HFFc6 (cell line): ENCODE results near the gene MIA2. TPM values are rescaled to one million over a fixed set of nuclear protein-coding genes. Genes with fewer than 3 reads are reported as not detected.
A peak's percentile ranks its signal among the peaks of the same experiment; 100 is the strongest.
"Not testable (repeated sequence)": the region's sequence is repeated elsewhere in the genome, so short reads cannot be mapped to it uniquely, and the experiment has no call there.

Experiments
- DNase-seq: peaks from one replicate; pipeline ENCODE4 v3.0.0-alpha.2; 2018
- H3K27ac Mint-ChIP-seq: 2 replicates; pipeline ENCODE4 v1.8.0; 2020; ENCODE audit warnings: mild to moderate bottlenecking, mixed read lengths
- H3K27me3 Mint-ChIP-seq: 2 replicates; pipeline ENCODE4 v1.8.0; 2021; ENCODE audit warnings: mild to moderate bottlenecking, moderate library complexity, mixed read lengths; ENCODE audit not compliant: insufficient read depth
- H3K36me3 Mint-ChIP-seq: 2 replicates; pipeline ENCODE4 v1.8.0; 2021; ENCODE audit warnings: low read depth, mixed read lengths
- H3K4me1 Mint-ChIP-seq: 2 replicates; pipeline ENCODE4 v1.8.0; 2020; ENCODE audit warnings: low read depth, mixed read lengths
- H3K4me3 Mint-ChIP-seq: 2 replicates; pipeline ENCODE4 v1.8.0; 2020; ENCODE audit warnings: mild to moderate bottlenecking, moderate library complexity, mixed read lengths
- H3K9me3 Mint-ChIP-seq: 2 replicates; pipeline ENCODE4 v1.8.0; 2020; ENCODE audit warnings: mild to moderate bottlenecking, mixed read lengths
- total RNA-seq, 6 experiments: library from RNA; stranded (reverse); fragmentation: NEBNext Ultra II Directional; extraction: Animal tissue kit (Norgen Biotek cat#: 25700); gene quantifications; 2 replicates in 1 of 6; 3 replicates in 5 of 6; pipeline ENCODE4 v1.2.3, GENCODE V29; 2021
- TF ChIP-seq, protein P1 (sequence below): fragments of 200-600 bp; sonication (generic); IDR thresholded peaks from 2 replicates; pipeline ENCODE4 v1.5.0; 2021; ENCODE audit warnings: antibody characterized with exemption, mild to moderate bottlenecking

Gene MIA2
- total RNA-seq, 6 experiments from 2014 or later = 11.5 to 16.3 (median 13.0) TPM

DNA sequence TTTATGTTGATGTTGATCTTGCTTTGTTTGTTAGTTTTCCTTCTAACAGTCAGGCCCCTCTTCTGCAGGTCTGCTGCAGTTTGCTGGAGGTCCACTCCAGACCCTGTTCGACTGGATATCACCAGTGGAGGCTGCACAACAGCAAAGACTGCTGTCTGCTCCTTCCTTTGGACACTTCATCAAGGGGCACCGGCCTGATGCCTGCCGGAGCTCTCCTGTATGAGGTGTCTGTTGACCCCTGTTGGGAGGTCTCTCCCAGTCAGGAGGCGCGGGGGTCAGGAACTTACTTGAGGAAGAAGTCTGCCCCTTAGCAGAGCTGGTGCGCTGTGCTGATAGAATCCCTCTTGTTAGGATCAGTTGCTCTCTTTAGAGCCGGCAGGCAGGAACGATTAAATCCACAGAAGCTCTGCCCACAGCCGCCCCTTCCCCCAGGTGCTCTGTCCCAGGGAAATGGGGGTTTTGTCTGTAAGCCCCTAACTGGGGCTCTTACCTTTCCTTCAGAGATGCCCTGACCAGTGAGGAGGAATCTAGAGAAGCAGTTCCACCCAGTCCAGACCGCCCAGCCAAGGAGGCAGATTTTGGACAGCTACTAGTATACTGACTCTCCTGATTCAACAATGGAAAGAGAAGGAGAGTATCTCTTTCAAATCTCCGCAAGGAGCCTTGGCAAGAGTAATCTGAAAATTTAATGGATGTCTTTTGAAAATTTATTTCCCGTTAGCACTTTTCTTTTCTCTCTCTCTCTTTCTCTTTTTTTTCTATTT is 25.2 kb downstream of the MIA2 start:
- Mint-ChIP-seq H3K36me3 (peaks cover 6% of the 10 kb centered on the region), H3K4me3 (no peak overlapping the region), H3K9me3 (peaks cover 17% of the 10 kb centered on the region), H3K27ac (no peak overlapping the region), H3K27me3 (peaks cover 3% of the 10 kb centered on the region), H3K4me1 (no peaks in the 10 kb centered on the region)
- TF ChIP-seq, protein P1, sequence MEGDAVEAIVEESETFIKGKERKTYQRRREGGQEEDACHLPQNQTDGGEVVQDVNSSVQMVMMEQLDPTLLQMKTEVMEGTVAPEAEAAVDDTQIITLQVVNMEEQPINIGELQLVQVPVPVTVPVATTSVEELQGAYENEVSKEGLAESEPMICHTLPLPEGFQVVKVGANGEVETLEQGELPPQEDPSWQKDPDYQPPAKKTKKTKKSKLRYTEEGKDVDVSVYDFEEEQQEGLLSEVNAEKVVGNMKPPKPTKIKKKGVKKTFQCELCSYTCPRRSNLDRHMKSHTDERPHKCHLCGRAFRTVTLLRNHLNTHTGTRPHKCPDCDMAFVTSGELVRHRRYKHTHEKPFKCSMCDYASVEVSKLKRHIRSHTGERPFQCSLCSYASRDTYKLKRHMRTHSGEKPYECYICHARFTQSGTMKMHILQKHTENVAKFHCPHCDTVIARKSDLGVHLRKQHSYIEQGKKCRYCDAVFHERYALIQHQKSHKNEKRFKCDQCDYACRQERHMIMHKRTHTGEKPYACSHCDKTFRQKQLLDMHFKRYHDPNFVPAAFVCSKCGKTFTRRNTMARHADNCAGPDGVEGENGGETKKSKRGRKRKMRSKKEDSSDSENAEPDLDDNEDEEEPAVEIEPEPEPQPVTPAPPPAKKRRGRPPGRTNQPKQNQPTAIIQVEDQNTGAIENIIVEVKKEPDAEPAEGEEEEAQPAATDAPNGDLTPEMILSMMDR = no peak
- no peak for DNase-seq

DNA sequence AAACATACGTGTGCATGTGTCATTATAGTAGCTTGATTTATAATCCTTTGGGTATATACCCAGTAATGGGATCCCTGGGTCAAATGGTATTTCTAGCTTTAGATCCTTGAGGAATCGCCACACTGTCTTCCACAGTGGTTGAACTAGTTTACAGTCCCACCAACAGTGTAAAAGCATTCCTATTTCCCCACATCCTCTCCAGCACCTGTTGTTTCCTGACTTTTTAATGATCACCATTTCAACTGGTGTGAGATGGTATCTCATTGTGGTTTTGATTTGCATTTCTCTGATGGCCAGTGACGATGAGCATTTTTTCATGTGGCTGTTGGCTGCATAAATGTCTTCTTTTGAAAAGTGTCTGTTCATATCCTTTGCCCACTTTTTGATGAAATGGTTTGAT is 26.4 kb downstream of the MIA2 start:
- H3K36me3 Mint-ChIP-seq, H3K4me1 Mint-ChIP-seq, H3K4me3 Mint-ChIP-seq, H3K27ac Mint-ChIP-seq, DNase-seq, H3K27me3 Mint-ChIP-seq: not testable (repeated sequence)
- H3K9me3 Mint-ChIP-seq = peaks cover 17% of the 10 kb centered on the region

DNA sequence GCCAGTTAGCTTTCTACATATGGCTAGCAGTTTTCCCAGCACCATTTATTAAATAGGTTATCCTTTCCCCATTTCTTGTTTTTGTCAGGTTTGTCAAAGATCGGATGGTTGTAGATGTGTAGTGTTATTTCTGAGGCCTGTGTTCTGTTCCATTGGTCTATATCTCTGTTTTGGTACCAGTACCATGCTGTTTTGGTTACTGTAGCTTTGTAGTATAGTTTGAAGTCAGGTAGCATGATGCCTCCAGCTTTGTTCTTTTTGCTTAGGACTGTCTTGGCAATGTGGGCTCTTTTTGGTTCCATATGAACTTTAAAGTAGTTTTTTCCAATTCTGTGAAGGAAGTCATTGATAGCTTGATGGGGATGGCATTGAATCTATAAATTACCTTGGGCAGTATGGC is 28.5 kb downstream of the MIA2 start:
- H3K4me3 Mint-ChIP-seq, H3K27me3 Mint-ChIP-seq, DNase-seq, H3K36me3 Mint-ChIP-seq, H3K27ac Mint-ChIP-seq: not testable (repeated sequence)
- Mint-ChIP-seq H3K9me3 (peaks cover 17% of the 10 kb centered on the region), H3K4me1 (peaks cover 16% of the 10 kb centered on the region)

DNA sequence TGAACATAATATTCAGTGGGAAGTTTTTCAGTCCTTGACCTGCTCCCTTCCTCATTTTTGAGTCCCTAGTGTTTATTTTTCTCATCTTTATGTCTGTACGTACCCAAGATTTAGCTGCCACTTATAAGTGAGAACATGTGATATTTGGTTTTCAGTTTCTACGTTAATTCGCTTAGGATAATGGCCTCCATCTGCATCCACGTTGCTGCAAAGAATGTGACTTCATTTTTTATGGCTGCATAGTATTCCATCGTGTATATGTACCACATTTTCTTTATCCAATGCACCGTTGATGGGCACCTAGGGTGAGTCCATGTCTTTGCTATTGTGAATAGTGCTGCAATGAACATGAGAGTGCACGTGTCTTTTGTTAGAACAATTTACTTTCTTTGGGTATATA is 30.3 kb downstream of the MIA2 start:
- H3K36me3 Mint-ChIP-seq = peaks cover 6% of the 10 kb centered on the region
- H3K9me3 Mint-ChIP-seq = peaks cover 17% of the 10 kb centered on the region
- DNase-seq = no peak
- H3K27ac Mint-ChIP-seq = no peak overlapping the region
- no peaks in the 10 kb centered on the region; the same call in none of the 2 replicates for H3K27me3 Mint-ChIP-seq
- peaks cover 29% of the 10 kb centered on the region for H3K4me1 Mint-ChIP-seq
- no peak overlapping the region for H3K4me3 Mint-ChIP-seq
- TF ChIP-seq, protein P1 = no peak

DNA sequence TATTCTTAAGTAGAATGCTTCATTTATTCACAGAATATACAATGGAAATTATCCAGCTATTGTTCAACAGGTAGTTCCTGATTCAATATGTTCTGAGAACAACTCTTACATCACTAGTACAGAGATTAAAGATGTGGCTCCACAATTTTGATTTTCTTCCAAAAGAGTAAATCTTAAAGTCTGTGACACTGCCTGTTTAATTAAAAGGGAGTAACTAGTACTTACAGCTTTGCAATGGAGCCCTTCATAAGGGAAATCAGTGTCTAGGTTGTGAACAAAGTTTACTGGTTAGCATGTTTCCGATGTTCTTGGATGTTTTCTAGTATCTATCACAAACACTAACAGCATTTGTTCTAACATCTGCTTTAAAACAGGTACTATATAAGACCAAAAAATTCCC is 30.8 kb downstream of the MIA2 start:
- Mint-ChIP-seq H3K4me1 (peaks cover 34% of the 10 kb centered on the region), H3K4me3 (no peak overlapping the region), H3K27me3 (no peaks in the 10 kb centered on the region; the same call in none of the 2 replicates), H3K27ac (no peak overlapping the region), H3K9me3 (peaks cover 17% of the 10 kb centered on the region), H3K36me3 (peaks cover 6% of the 10 kb centered on the region)
- no peak for DNase-seq
- TF ChIP-seq, protein P1 = no peak

DNA sequence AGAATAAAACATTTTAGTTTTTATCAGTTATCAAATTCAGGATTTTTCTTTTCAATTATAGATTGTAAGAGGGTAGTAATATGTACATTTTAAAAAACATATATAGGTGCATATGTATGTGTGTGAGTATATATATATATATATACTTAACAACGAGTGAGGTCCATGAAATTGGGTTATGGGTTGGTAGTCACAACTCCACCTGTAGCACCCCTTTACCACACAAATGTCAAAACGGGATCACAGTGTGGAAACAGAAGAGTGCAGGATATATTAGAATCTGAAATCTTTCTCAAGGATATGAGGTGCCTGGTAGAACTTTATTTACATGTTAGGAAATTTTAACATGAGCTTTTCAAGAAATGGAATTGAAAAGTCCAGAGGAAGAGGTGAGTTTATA is 31.3 kb downstream of the MIA2 start:
- peak overlapping the region; percentile 96 for H3K27ac Mint-ChIP-seq

More for the DNA sequence above, 31.3 kb downstream of the MIA2 start:
- H3K4me3 Mint-ChIP-seq = peak overlapping the region; percentile 84
- DNase-seq = no peak
- no peaks in the 10 kb centered on the region; the same call in none of the 2 replicates for H3K27me3 Mint-ChIP-seq
- H3K4me1 Mint-ChIP-seq = peaks cover 38% of the 10 kb centered on the region
- H3K9me3 Mint-ChIP-seq = peaks cover 17% of the 10 kb centered on the region
- H3K36me3 Mint-ChIP-seq = peaks cover 6% of the 10 kb centered on the region
- TF ChIP-seq, protein P1 = no peak
